Thoracic aorta (tissue), 2 donors: ENCODE measurements around the gene SERTAD1. TPM values are rescaled to one million over a fixed set of nuclear protein-coding genes. Genes with fewer than 3 reads are reported as not detected.

Experiments used
- ATAC-seq: fragments of 150-250 bp; one replicate; pipeline ENCODE4 v1.8.0; 2017; ENCODE audit warnings: low read depth; ENCODE audit not compliant: insufficient number of reproducible peaks, low FRiP score
- DNase-seq: peaks from one replicate; pipeline ENCODE4 v3.0.0-alpha.2; 2020; ENCODE audit warnings: low spot score
- H3K27ac ChIP-seq, 2 donors: fragments of 200-600 bp; sonication (generic); 1 replicate in 1 of 2; 2 replicates in 1 of 2; pipeline ENCODE4 v1.5.1; 2016; ENCODE audit warnings: mild to moderate bottlenecking in 2 of 2, moderate library complexity in 2 of 2
- H3K27me3 ChIP-seq: fragments of 200-600 bp; sonication (generic); replicated peaks from 2 replicates; pipeline ENCODE4 v1.6.0; 2016; ENCODE audit warnings: mild to moderate bottlenecking; ENCODE audit not compliant: insufficient read depth
- H3K36me3 ChIP-seq: fragments of 200-600 bp; sonication (generic); one replicate; pipeline ENCODE4 v1.5.1; 2016
- H3K4me1 ChIP-seq, 2 donors: fragments of 200-600 bp; sonication (generic); 1 replicate in 1 of 2; 2 replicates in 1 of 2; pipeline versions ENCODE4 v1.5.1 to v1.6.0; 2016; ENCODE audit warnings: low read depth in 2 of 2, mild to moderate bottlenecking in 1 of 2; ENCODE audit not compliant: control insufficient read depth in 1 of 2
- H3K4me3 ChIP-seq: fragments of 200-600 bp; sonication (generic); 2 replicates; pipeline ENCODE4 v1.5.1; 2016; ENCODE audit warnings: mild to moderate bottlenecking
- H3K9me3 ChIP-seq: fragments of 200-600 bp; sonication (generic); 2 replicates; pipeline ENCODE4 v1.5.1; 2016
- total RNA-seq, 2 donors: library from RNA; depleted of rRNA; stranded (reverse); fragments of >200 nt; gene quantifications; one replicate each; pipeline versions ENCODE4 v1.1.0 to v1.2.3, GENCODE V29; 2016
- TF ChIP-seq, protein P1 (sequence below): fragments of 200-600 bp; sonication (generic); IDR thresholded peaks from one replicate; pipeline ENCODE4 v1.5.1; 2019; ENCODE audit warnings: antibody characterized with exemption

Gene SERTAD1
- total RNA-seq, 2 donors from 2014 or later = 22.7 to 42.3 TPM

DNA sequence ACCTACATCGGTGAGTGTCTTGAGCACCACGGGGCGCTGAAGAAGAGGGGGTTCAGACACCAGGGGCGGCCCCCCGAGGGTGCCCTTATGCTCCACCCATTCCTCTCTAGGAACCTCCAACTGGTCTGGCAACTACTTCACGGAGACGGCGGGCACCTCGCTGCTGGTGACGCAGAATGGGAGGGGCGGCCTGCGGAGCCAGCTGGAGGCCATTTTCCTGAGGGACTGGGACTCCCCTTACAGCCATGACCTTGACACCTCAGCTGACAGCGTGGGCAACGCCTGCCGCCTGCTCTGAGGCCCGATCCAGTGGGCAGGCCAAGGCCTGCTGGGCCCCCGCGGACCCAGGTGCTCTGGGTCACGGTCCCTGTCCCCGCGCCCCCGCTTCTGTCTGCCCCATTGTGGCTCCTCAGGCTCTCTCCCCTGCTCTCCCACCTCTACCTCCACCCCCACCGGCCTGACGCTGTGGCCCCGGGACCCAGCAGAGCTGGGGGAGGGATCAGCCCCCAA lies 47.9 kb downstream of the SERTAD1 start:
- TF ChIP-seq, protein P1, sequence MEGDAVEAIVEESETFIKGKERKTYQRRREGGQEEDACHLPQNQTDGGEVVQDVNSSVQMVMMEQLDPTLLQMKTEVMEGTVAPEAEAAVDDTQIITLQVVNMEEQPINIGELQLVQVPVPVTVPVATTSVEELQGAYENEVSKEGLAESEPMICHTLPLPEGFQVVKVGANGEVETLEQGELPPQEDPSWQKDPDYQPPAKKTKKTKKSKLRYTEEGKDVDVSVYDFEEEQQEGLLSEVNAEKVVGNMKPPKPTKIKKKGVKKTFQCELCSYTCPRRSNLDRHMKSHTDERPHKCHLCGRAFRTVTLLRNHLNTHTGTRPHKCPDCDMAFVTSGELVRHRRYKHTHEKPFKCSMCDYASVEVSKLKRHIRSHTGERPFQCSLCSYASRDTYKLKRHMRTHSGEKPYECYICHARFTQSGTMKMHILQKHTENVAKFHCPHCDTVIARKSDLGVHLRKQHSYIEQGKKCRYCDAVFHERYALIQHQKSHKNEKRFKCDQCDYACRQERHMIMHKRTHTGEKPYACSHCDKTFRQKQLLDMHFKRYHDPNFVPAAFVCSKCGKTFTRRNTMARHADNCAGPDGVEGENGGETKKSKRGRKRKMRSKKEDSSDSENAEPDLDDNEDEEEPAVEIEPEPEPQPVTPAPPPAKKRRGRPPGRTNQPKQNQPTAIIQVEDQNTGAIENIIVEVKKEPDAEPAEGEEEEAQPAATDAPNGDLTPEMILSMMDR = no peak
- no peak for DNase-seq
- no peak for ATAC-seq
- no peak overlapping the region for H3K27ac ChIP-seq
- H3K4me1 ChIP-seq = no peaks in the 10 kb centered on the region
- no peak overlapping the region for H3K4me3 ChIP-seq
- H3K9me3 ChIP-seq = no peaks in the 10 kb centered on the region
- H3K27me3 ChIP-seq = no peaks in the 10 kb centered on the region
- peaks cover 33% of the 10 kb centered on the region for H3K36me3 ChIP-seq

DNA sequence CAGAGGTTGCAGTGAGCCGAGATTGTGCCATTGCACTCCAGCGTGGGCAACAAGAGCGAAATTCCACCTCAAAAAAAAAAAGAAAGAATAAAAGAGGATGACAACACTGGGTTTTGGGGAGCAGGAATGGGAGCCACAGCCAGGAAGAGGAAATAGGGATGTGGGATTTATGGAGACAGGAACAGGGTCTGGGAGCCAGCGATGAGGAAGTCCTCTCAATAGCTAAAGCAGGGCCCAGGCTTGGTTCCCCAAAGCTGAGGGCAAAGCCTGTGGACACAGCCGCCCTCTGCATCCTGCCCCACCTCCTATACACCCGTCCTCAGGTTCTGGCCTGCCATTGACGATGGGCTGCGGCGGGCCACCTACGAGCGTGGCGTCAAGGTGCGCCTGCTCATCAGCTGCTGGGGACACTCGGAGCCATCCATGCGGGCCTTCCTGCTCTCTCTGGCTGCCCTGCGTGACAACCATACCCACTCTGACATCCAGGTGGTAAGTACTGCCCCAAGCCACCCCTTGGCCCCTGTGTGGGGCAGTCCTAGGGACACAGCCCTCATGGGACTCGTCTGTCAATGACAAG lies 49.4 kb downstream of the SERTAD1 start:
- no peaks in the 10 kb centered on the region for H3K27me3 ChIP-seq
- TF ChIP-seq, protein P1 = no peak
- no peak overlapping the region for H3K27ac ChIP-seq
- DNase-seq = no peak
- peaks cover 43% of the 10 kb centered on the region for H3K36me3 ChIP-seq
- no peaks in the 10 kb centered on the region for H3K4me1 ChIP-seq
- H3K9me3 ChIP-seq = no peaks in the 10 kb centered on the region
- H3K4me3 ChIP-seq = no peak overlapping the region
- no peak for ATAC-seq

DNA sequence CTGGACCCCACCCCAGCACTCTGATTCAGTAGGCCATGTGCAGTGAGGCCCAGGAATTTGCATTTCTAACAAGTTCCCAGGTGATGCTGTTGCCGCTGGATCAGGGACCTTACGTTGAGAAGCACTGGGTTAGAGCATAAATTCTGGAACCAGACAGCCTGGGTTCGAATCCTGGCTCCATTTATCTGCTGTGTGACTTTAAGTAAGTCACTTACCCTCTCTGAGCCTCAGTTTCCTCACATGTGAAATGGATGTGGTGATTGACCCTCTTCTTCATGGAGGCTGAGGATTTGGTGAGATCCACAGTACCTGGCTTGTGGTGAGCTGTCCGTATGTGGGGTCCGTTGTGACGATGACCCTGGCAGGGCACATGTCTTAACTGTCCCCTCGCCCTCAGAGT lies 51.7 kb downstream of the SERTAD1 start:
- no peak for DNase-seq
- no peaks in the 10 kb centered on the region for H3K9me3 ChIP-seq
- H3K4me3 ChIP-seq = no peak overlapping the region
- no peak for ATAC-seq
- H3K27ac ChIP-seq = no peak overlapping the region
- TF ChIP-seq, protein P1 = no peak
- peaks cover 58% of the 10 kb centered on the region for H3K36me3 ChIP-seq
- no peaks in the 10 kb centered on the region for H3K27me3 ChIP-seq
- no peaks in the 10 kb centered on the region for H3K4me1 ChIP-seq

DNA sequence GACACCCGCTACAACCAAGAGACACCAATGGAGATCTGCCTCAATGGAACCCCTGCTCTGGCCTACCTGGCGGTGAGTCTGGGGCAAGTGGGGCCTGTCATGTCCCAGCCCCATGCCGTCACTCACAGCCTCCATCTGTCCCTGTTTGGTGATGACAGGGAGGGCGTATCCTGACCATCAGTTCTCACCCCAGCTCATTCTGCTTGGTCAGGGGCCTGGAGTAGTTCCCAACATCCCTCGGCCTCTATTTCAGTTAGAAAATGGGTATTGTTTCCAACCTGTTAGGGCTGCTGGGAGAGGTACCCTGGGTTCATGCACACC lies 54.0 kb downstream of the SERTAD1 start:
- H3K4me3 ChIP-seq = no peak overlapping the region
- peaks cover 62% of the 10 kb centered on the region for H3K36me3 ChIP-seq
- TF ChIP-seq, protein P1 = no peak
- H3K4me1 ChIP-seq = no peaks in the 10 kb centered on the region
- no peak for ATAC-seq
- H3K27me3 ChIP-seq = no peaks in the 10 kb centered on the region
- DNase-seq = no peak
- no peaks in the 10 kb centered on the region for H3K9me3 ChIP-seq
- H3K27ac ChIP-seq = no peak overlapping the region

Other genes with a start within 250 kb of the SERTAD1 start
- gene MAP3K10, start 234.6 kb downstream of the SERTAD1 start, total RNA-seq = 10 to 100 TPM; 30.2 to 32.5 TPM
- gene TTC9B, start 207.6 kb downstream of the SERTAD1 start, total RNA-seq = not detected
- gene CCNP, start 199.3 kb downstream of the SERTAD1 start, total RNA-seq = 1 to 10 TPM in 1 of 2 donors, not detected in 1; 1.6 TPM
- 100 to 1,000 TPM in 1 of 2 donors, 10 to 100 TPM in 1; 94.5 to 138 TPM for gene AKT2, start 140.6 kb downstream of the SERTAD1 start, total RNA-seq
- 10 to 100 TPM; 20.2 to 34.2 TPM for gene C19orf47, start 77.6 kb downstream of the SERTAD1 start, total RNA-seq
- gene PLD3, start 77.3 kb downstream of the SERTAD1 start, total RNA-seq = 100 to 1,000 TPM; 386 to 531 TPM
- gene HIPK4, start 35.8 kb downstream of the SERTAD1 start, total RNA-seq = not detected
- 1 to 10 TPM; 3.7 to 7.3 TPM for gene PRX, start 12.6 kb downstream of the SERTAD1 start, total RNA-seq
- 10 to 100 TPM; 12.3 to 19.4 TPM for gene SERTAD3, start 18.3 kb upstream of the SERTAD1 start, total RNA-seq
- gene BLVRB, start 39.8 kb upstream of the SERTAD1 start, total RNA-seq = 100 to 1,000 TPM in 1 of 2 donors, 10 to 100 TPM in 1; 97.4 to 229 TPM
- gene SPTBN4, start 41.0 kb upstream of the SERTAD1 start, total RNA-seq = 1 to 10 TPM; 2.0 to 7.0 TPM
- 10 to 100 TPM; 36.0 to 78.4 TPM for gene SHKBP1, start 150.9 kb upstream of the SERTAD1 start, total RNA-seq
- gene LTBP4, start 175.4 kb upstream of the SERTAD1 start, total RNA-seq = 100 to 1,000 TPM; 687 to 905 TPM